MV-4-11 (cell line): ENCODE measurements around the gene PDE3B.
"Not testable (repeated sequence)": the region's sequence is repeated elsewhere in the genome, so short reads cannot be mapped to it uniquely, and the experiment has no call there.

Experiments
- DNase-seq: peaks from one replicate; lab custom pipeline; 2025; lab: John Stamatoyannopoulos, UW

PDE3B gene

GRCh38 chr11:14746857-14747395 lies 103.3 kb downstream of the PDE3B start:
- no peak for DNase-seq

- DNase-seq: no peak
These were observed 104.5 kb downstream of the PDE3B start for GRCh38 chr11:14748090-14748489.

- peak; percentile 21 for DNase-seq
These were observed 107.3 kb downstream of the PDE3B start for GRCh38 chr11:14750911-14751310.

- no peak for DNase-seq
These were observed 108.4 kb downstream of the PDE3B start for GRCh38 chr11:14751975-14752407.

GRCh38 chr11:14755140-14755539 lies 111.5 kb downstream of the PDE3B start:
- DNase-seq: no peak

GRCh38 chr11:14756349-14756748 lies 112.7 kb downstream of the PDE3B start:
- DNase-seq: no peak

GRCh38 chr11:14759300-14760012 lies 115.9 kb downstream of the PDE3B start:
- DNase-seq: not testable (repeated sequence)

GRCh38 chr11:14764179-14764578 lies 120.6 kb downstream of the PDE3B start:
- no peak for DNase-seq

- peak; percentile 44 for DNase-seq
These were observed 121.2 kb downstream of the PDE3B start for GRCh38 chr11:14764579-14765527.

GRCh38 chr11:14766585-14766984 lies 123.0 kb downstream of the PDE3B start:
- no peak for DNase-seq

GRCh38 chr11:14768526-14769188 lies 125.1 kb downstream of the PDE3B start:
- DNase-seq: peak; percentile 7

- DNase-seq: no peak
These were observed 130.2 kb downstream of the PDE3B start for GRCh38 chr11:14773755-14774154.

GRCh38 chr11:14774721-14775120 lies 131.1 kb downstream of the PDE3B start:
- no peak for DNase-seq

GRCh38 chr11:14775897-14776296 lies 132.3 kb downstream of the PDE3B start:
- DNase-seq: no peak

- DNase-seq: not testable (repeated sequence)
These were observed 134.9 kb downstream of the PDE3B start for GRCh38 chr11:14778460-14778859.

- DNase-seq: no peak
These were observed 140.2 kb downstream of the PDE3B start for GRCh38 chr11:14783788-14784187.

GRCh38 chr11:14784230-14784629 lies 140.6 kb downstream of the PDE3B start:
- peak; percentile 1 for DNase-seq

- no peak for DNase-seq
These were observed 146.4 kb downstream of the PDE3B start for GRCh38 chr11:14789879-14790484.

- no peak for DNase-seq
These were observed 149.9 kb downstream of the PDE3B start for GRCh38 chr11:14793546-14793945.

GRCh38 chr11:14796028-14796427 lies 152.4 kb downstream of the PDE3B start:
- not testable (repeated sequence) for DNase-seq

- no peak for DNase-seq
These were observed 160.2 kb downstream of the PDE3B start for GRCh38 chr11:14803846-14804245.

GRCh38 chr11:14809466-14809865 lies 165.9 kb downstream of the PDE3B start:
- DNase-seq: peak; percentile 16
